Activated CD8-positive, alpha-beta T cell treated with anti-CD3 and anti-CD28 coated beads for 36 hours (primary cell): ENCODE results near the gene ASGR1. TPM values are rescaled to one million over a fixed set of nuclear protein-coding genes. Genes with fewer than 3 reads are reported as not detected.

Experiments
- ATAC-seq: fragments of 200-7000 bp; cut with Tn5 transposase; one replicate; pipeline ENCODE4 v1.10.0; 2021; ENCODE audit warnings: mild to moderate bottlenecking, moderate library complexity
- CTCF ChIA-PET: fragments of 350-600 bp; sonication (Branson Sonifier 250); formaldehyde crosslinking; loops from one replicate; lab custom pipeline; 2021; ENCODE audit warnings: antibody characterized with exemption; lab: Charles Lee
- POLR2A ChIA-PET: fragments of 350-600 bp; sonication (Branson Sonifier 250); formaldehyde crosslinking; loops from one replicate; lab custom pipeline; 2021; ENCODE audit warnings: antibody characterized with exemption; lab: Charles Lee
- DNase-seq: peaks from one replicate; pipeline ENCODE4 v3.0.0-alpha.2; 2020
- H3K27ac Mint-ChIP-seq: one replicate; pipeline ENCODE4 v1.8.0; 2021; ENCODE audit warnings: mild to moderate bottlenecking, mixed read lengths
- H3K27me3 Mint-ChIP-seq: one replicate; pipeline ENCODE4 v1.8.0; 2021; ENCODE audit warnings: mixed read lengths
- H3K36me3 Mint-ChIP-seq: one replicate; pipeline ENCODE4 v1.8.0; 2021; ENCODE audit warnings: low read depth, mixed read lengths
- H3K4me1 Mint-ChIP-seq: one replicate; pipeline ENCODE4 v1.8.0; 2021; ENCODE audit warnings: low read depth, mixed read lengths
- H3K4me3 Mint-ChIP-seq: one replicate; pipeline ENCODE4 v1.8.0; 2021; ENCODE audit warnings: mild to moderate bottlenecking, moderate library complexity, mixed read lengths
- H3K9me3 Mint-ChIP-seq: one replicate; pipeline ENCODE4 v1.8.0; 2021; ENCODE audit warnings: mixed read lengths
- intact Hi-C: fragments of 100-400 bp; cut with micrococcal nuclease; formaldehyde crosslinking; loops from one replicate; pipeline ENCODE4 v1.10.0; 2022
- total RNA-seq, 2 experiments: library from RNA; stranded (reverse); gene quantifications; one replicate each; pipeline ENCODE4 v1.2.3, GENCODE V29; 2021
- TF ChIP-seq, protein P1 (sequence below): fragments of 200-600 bp; IDR thresholded peaks from one replicate; pipeline ENCODE4 v1.8.0; 2022; ENCODE audit warnings: antibody characterized with exemption, mild to moderate bottlenecking

The ASGR1 gene
- total RNA-seq, 2 experiments from 2014 or later = 2.6 to 3.9 TPM

DNA sequence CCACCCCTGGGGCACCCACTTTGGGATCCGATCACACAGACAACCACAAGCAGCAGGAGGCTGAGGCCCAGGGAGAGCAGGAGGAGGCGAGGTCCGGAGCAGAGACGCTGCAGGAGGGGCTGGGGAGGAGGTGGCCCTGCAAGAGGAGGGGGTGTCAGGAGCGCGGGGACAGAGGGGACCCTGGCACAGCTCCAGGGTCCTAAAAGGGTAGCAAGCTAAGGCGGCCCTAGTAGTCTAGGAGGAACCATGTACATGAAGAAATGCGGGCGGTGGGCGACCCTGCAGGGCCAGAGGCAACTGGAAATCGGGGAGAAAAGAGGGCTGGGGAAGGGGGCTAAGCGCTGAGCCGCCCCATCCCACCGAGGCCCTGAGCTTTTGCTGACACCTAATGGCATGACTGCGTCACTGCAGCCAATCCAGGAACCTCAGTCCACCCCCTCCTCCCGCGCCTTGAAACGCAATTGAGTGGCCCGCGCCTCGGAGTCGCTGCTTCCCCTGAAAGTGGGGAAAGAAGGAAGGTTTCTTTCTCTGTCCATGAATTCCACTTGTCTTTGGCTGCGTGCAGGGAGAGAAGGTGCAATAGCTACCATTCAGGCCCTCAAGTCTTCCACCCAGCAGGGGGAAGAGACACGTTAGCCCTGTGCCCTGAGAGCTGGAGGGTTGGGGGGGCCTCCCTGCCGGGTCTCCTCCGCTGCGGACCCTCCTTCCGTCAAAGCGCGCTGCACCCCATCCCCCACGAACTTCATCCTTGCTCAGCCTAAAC lies 1.8 kb downstream of the ASGR1 start:
- no peaks in the 10 kb centered on the region for H3K9me3 Mint-ChIP-seq
- H3K4me1 Mint-ChIP-seq = peaks cover 12% of the 10 kb centered on the region
- no peak overlapping the region for H3K27ac Mint-ChIP-seq
- ATAC-seq = peak; percentile 83
- CTCF ChIA-PET = interaction anchor here (0.6 to 3.3 kb wide), 32 partner anchors 8 to 334 kb away, joined by 3 to 50 read pairs (median 4); partner anchors contain the start of gene SLC16A11
- peaks cover 12% of the 10 kb centered on the region for H3K27me3 Mint-ChIP-seq
- no peaks in the 10 kb centered on the region for H3K36me3 Mint-ChIP-seq
- peak overlapping the region; percentile 70 for H3K4me3 Mint-ChIP-seq
- POLR2A ChIA-PET = interaction anchor here (1.3 to 2.4 kb wide), 3 partner anchors 11 to 134 kb away, joined by 3 to 8 read pairs (median 6); partner anchors contain the start of gene SLC16A11
- TF ChIP-seq, protein P1, sequence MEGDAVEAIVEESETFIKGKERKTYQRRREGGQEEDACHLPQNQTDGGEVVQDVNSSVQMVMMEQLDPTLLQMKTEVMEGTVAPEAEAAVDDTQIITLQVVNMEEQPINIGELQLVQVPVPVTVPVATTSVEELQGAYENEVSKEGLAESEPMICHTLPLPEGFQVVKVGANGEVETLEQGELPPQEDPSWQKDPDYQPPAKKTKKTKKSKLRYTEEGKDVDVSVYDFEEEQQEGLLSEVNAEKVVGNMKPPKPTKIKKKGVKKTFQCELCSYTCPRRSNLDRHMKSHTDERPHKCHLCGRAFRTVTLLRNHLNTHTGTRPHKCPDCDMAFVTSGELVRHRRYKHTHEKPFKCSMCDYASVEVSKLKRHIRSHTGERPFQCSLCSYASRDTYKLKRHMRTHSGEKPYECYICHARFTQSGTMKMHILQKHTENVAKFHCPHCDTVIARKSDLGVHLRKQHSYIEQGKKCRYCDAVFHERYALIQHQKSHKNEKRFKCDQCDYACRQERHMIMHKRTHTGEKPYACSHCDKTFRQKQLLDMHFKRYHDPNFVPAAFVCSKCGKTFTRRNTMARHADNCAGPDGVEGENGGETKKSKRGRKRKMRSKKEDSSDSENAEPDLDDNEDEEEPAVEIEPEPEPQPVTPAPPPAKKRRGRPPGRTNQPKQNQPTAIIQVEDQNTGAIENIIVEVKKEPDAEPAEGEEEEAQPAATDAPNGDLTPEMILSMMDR = peak; percentile 90
- intact Hi-C loops = no loop called here
- peak; percentile 75 for DNase-seq

DNA sequence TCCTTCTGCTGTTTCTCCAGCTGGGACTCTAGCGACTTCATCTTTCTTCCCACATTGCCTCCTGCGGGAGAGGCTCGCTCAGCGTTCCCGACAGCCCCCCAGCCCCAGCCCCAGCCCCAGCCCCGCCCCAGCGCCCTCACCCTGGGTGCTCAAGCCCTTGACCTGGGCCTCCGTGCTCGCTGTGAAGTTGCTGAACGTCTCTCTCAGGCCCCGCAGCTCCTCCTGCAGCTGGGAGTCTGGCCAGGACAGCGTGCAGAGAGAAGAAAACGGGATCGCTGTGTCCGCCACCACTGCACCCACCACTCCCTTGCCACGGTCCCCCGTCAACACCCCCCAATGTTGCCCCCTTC lies 2.4 kb downstream of the ASGR1 start:
- H3K36me3 Mint-ChIP-seq = no peaks in the 10 kb centered on the region
- intact Hi-C loops = no loop called here
- ATAC-seq (no peak), DNase-seq (no peak)
- H3K9me3 Mint-ChIP-seq = no peaks in the 10 kb centered on the region
- POLR2A ChIA-PET = interaction anchor here (2.4 kb wide), 1 partner anchor 131 kb away, joined by 8 read pairs; no protein-coding TSS in a partner anchor
- TF ChIP-seq, protein P1 = no peak
- H3K4me3 Mint-ChIP-seq = no peak overlapping the region
- H3K4me1 Mint-ChIP-seq = peaks cover 12% of the 10 kb centered on the region
- CTCF ChIA-PET = interaction anchor here (0.6 to 3.3 kb wide), 22 partner anchors 9 to 155 kb away, joined by 3 to 50 read pairs (median 6); partner anchors contain the start of gene SLC16A11
- no peak overlapping the region for H3K27ac Mint-ChIP-seq
- peaks cover 12% of the 10 kb centered on the region for H3K27me3 Mint-ChIP-seq

- H3K4me1 Mint-ChIP-seq = peaks cover 12% of the 10 kb centered on the region
- DNase-seq = no peak
- no peaks in the 10 kb centered on the region for H3K9me3 Mint-ChIP-seq
- ChIA-PET CTCF (interaction anchor here (0.9 to 3.3 kb wide), 8 partner anchors 10 to 155 kb away, joined by 3 to 50 read pairs (median 8); partner anchors contain the start of gene SLC16A11), POLR2A (interaction anchor here (2.4 kb wide), 1 partner anchor 131 kb away, joined by 8 read pairs; no protein-coding TSS in a partner anchor)
- H3K27me3 Mint-ChIP-seq = peaks cover 12% of the 10 kb centered on the region
- no peak overlapping the region for H3K27ac Mint-ChIP-seq
- intact Hi-C loops = no loop called here
- H3K4me3 Mint-ChIP-seq = no peak overlapping the region
- ATAC-seq = no peak
- TF ChIP-seq, protein P1 = no peak
- H3K36me3 Mint-ChIP-seq = no peaks in the 10 kb centered on the region
Measured at GRCh38 chr17:7176107-7176840, 2.9 kb downstream of the ASGR1 start.

DNA sequence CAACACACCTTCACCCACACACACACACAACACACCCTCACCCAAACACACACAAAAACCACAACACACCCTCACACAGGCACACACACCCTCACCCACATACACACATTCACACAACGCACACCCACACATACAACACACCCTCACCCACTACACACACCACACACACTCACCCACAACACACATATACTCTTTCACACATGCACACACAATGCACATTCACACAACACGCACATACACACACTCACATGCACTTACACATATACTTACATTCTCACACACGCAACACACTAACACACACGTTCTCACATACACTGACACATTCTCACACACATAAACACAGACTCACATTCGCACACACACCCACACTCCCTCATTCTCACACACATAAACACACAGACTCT lies 3.8 kb downstream of the ASGR1 start:
- ATAC-seq (no peak), DNase-seq (no peak)
- H3K36me3 Mint-ChIP-seq = no peaks in the 10 kb centered on the region
- CTCF ChIA-PET = no interaction called here
- H3K27ac Mint-ChIP-seq = no peak overlapping the region
- H3K27me3 Mint-ChIP-seq = peaks cover 12% of the 10 kb centered on the region
- TF ChIP-seq, protein P1 = no peak
- H3K4me1 Mint-ChIP-seq = peaks cover 12% of the 10 kb centered on the region
- POLR2A ChIA-PET = no interaction called here
- no peaks in the 10 kb centered on the region for H3K9me3 Mint-ChIP-seq
- H3K4me3 Mint-ChIP-seq = no peak overlapping the region
- intact Hi-C loops = no loop called here
